Keratinocyte (primary cell): ENCODE results near the gene MBD3L1. TPM values are rescaled to one million over a fixed set of nuclear protein-coding genes. Genes with fewer than 3 reads are reported as not detected.

Source experiments
- DNase-seq: peaks from one replicate; pipeline ENCODE4 v3.0.0-alpha.2; 2011; ENCODE audit warnings: low read depth, missing footprints, low spot score
- FAIRE-seq: peaks from 2 replicates; lab custom pipeline; 2011; peaks lifted over from hg19 to GRCh38; lab: Jason Lieb, UNC
- H2AFZ ChIP-seq: 2 replicates; pipeline ENCODE4 v1.6.0; 2012; ENCODE audit warnings: low read length, control low read depth, inconsistent platforms; ENCODE audit not compliant: control insufficient read depth
- H3K27ac ChIP-seq: 2 replicates; pipeline ENCODE4 v1.5.1; 2011; ENCODE audit warnings: low read length; ENCODE audit not compliant: control insufficient read depth, insufficient read depth
- H3K27me3 ChIP-seq: 3 replicates; pipeline ENCODE4 v1.6.0; 2011; ENCODE audit warnings: low read length; ENCODE audit not compliant: control insufficient read depth, insufficient read depth; ENCODE audit errors: extremely low read depth
- H3K36me3 ChIP-seq, 2 experiments: 2 replicates in 1 of 2; 3 replicates in 1 of 2; pipeline ENCODE4 v1.5.1; 2011; ENCODE audit warnings: low read length in 2 of 2, mild to moderate bottlenecking in 1 of 2; ENCODE audit not compliant: control insufficient read depth in 2 of 2, insufficient read depth in 2 of 2; ENCODE audit errors: extremely low read depth in 1 of 2
- H3K4me1 ChIP-seq: 3 replicates; pipeline ENCODE4 v1.5.1; 2011; ENCODE audit warnings: low read length; ENCODE audit not compliant: control insufficient read depth, insufficient read depth; ENCODE audit errors: extremely low read depth
- H3K4me2 ChIP-seq: 3 replicates; pipeline ENCODE4 v1.6.0; 2011; ENCODE audit warnings: low read depth, low read length; ENCODE audit not compliant: control insufficient read depth, insufficient read depth; ENCODE audit errors: extremely low read depth
- H3K4me3 ChIP-seq, 3 experiments: fragments of 200-600 bp in 1 of 3; sonication (generic) in 1 of 3; 2 replicates in 2 of 3; 3 replicates in 1 of 3; pipeline ENCODE4 v1.5.1; 2011 to 2016; ENCODE audit warnings: low read length in 3 of 3, mild to moderate bottlenecking in 3 of 3, control low read depth in 2 of 3, inconsistent platforms in 1 of 3, low read depth in 1 of 3, mixed read lengths in 1 of 3, mixed run types in 1 of 3, moderate library complexity in 1 of 3; ENCODE audit not compliant: control insufficient read depth in 2 of 3, insufficient read depth in 2 of 3; ENCODE audit errors: extremely low read depth in 1 of 3
- H3K79me2 ChIP-seq: 2 replicates; pipeline ENCODE4 v1.6.0; 2012; ENCODE audit warnings: low read length; ENCODE audit not compliant: control insufficient read depth, insufficient read depth
- H3K9ac ChIP-seq: 3 replicates; pipeline ENCODE4 v1.6.0; 2011; ENCODE audit warnings: low read length; ENCODE audit not compliant: control insufficient read depth, insufficient read depth; ENCODE audit errors: extremely low read depth
- H3K9me1 ChIP-seq: 3 replicates; pipeline ENCODE4 v1.6.0; 2011; ENCODE audit warnings: low read length; ENCODE audit not compliant: control insufficient read depth, insufficient read depth; ENCODE audit errors: extremely low read depth
- H3K9me3 ChIP-seq: 2 replicates; pipeline ENCODE4 v1.5.1; 2012; ENCODE audit warnings: low read depth, low read length; ENCODE audit not compliant: control insufficient read depth
- H4K20me1 ChIP-seq: 3 replicates; pipeline ENCODE4 v1.6.0; 2011; ENCODE audit warnings: low read length; ENCODE audit not compliant: control insufficient read depth, insufficient read depth; ENCODE audit errors: extremely low read depth
- EZH2 ChIP-seq: IDR thresholded peaks from one replicate; pipeline ENCODE4 v1.6.1; 2012; ENCODE audit warnings: inconsistent platforms, mild to moderate bottlenecking, low read length, moderate library complexity
- dilution Hi-C: fragments of 300-500 bp; cut with MboI; formaldehyde crosslinking; loops from one replicate; pipeline ENCODE4 v1.7.0; 2020; ENCODE audit warnings: low sequenced_read_pairs; ENCODE audit not compliant: extremely low pct_ligation_motif_present
- polyA plus RNA-seq, 5 experiments: library from polyadenylated mRNA; depleted of rRNA in 3 of 5; stranded (reverse) in 3 of 5; stranded (forward) in 1 of 5; unstranded in 1 of 5; fragments of >200 nt; gene quantifications; 1 replicate in 1 of 5; 2 replicates in 3 of 5; 3 replicates in 1 of 5; pipeline versions ENCODE4 v1.2.1 to v1.2.3, GENCODE V29; 2011 to 2012; ENCODE audit warnings: missing spikeins in 2 of 5, low read depth in 1 of 5, low replicate concordance in 1 of 5
- TF ChIP-seq, protein P1 (sequence below), 3 experiments: IDR thresholded peaks in 1 of 3; conservative IDR thresholded peaks in 1 of 3; optimal IDR thresholded peaks in 1 of 3; 2 replicates in 2 of 3; 3 replicates in 1 of 3; pipeline versions ENCODE3 to v1.5.1; 2011; ENCODE audit warnings: low read length in 3 of 3, mild to moderate bottlenecking in 3 of 3, moderate library complexity in 2 of 3, control low read depth in 1 of 3, inconsistent platforms in 1 of 3; ENCODE audit not compliant: insufficient read depth in 2 of 3; ENCODE audit errors: extremely low read depth in 1 of 3

MBD3L1 gene
- polyA plus RNA-seq, 1 donor (not counting 4 experiments of a cell fraction or from before 2014, with no cell fraction given) = not detected

DNA sequence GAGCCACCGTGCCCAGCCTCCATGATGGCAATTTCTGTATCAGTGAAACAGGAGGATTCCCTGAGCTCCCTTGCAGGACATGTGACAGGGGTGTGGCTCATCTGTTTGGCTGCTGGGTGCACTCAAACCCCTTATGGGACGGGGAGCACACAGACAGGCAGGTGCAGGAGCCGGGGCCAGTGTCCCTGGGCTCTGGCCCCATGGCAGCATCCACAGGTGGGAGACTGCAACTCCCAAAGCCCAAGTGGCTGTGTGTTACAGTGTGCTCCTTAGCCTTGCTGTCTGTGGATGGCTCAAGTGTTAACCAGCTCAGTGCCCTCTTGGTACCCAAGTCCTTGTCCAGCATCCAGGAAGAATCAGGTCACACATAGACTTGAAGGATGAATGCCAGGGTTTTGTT is 14.6 kb downstream of the MBD3L1 start:
- Histone ChIP-seq H3K9me3 (peaks cover 2% of the 10 kb centered on the region), H3K9ac (no peak overlapping the region), H4K20me1 (no peaks in the 10 kb centered on the region), H3K9me1 (no peaks in the 10 kb centered on the region), H3K27ac (no peak overlapping the region), H3K36me3 (no peaks in the 10 kb centered on the region), H3K4me3 (no peak overlapping the region), H3K4me2 (no peak overlapping the region), H2AFZ (no peak overlapping the region), H3K4me1 (no peaks in the 10 kb centered on the region), H3K27me3 (no peaks in the 10 kb centered on the region), H3K79me2 (no peaks in the 10 kb centered on the region)
- no peak for FAIRE-seq
- no peak for TF ChIP-seq EZH2
- TF ChIP-seq, protein P1, sequence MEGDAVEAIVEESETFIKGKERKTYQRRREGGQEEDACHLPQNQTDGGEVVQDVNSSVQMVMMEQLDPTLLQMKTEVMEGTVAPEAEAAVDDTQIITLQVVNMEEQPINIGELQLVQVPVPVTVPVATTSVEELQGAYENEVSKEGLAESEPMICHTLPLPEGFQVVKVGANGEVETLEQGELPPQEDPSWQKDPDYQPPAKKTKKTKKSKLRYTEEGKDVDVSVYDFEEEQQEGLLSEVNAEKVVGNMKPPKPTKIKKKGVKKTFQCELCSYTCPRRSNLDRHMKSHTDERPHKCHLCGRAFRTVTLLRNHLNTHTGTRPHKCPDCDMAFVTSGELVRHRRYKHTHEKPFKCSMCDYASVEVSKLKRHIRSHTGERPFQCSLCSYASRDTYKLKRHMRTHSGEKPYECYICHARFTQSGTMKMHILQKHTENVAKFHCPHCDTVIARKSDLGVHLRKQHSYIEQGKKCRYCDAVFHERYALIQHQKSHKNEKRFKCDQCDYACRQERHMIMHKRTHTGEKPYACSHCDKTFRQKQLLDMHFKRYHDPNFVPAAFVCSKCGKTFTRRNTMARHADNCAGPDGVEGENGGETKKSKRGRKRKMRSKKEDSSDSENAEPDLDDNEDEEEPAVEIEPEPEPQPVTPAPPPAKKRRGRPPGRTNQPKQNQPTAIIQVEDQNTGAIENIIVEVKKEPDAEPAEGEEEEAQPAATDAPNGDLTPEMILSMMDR (optimal IDR thresholded peaks at IDR 0.05 in 1 of 3, IDR thresholded peaks at IDR 0.05 in 1 of 3, conservative IDR thresholded peaks at IDR 0.05 in 1 of 3; ENCODE audit: extremely low read depth in 1 of 3, insufficient read depth in 2 of 3, low read length in 3 of 3) = no peak
- dilution Hi-C loops = no loop called here
- DNase-seq = no peak

DNA sequence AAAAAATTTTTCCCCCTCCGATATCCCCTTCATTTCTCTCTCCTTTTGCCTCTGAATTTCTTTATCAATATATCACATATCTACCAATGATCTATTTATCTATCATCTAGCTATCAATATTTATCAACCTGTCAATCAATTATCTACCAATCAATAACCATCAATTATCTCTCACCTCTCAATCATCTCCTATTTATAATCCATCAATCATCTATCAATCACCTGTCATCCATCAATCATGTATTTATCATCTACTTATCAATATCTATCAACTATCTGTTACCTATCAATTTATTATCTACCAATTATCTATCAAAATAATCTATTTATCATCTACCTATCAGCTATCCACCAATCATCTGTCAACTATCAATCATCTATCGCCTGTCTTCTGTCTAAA is 17.1 kb downstream of the MBD3L1 start:
- no peak for TF ChIP-seq EZH2
- TF ChIP-seq, protein P1 (optimal IDR thresholded peaks at IDR 0.05 in 1 of 3, IDR thresholded peaks at IDR 0.05 in 1 of 3, conservative IDR thresholded peaks at IDR 0.05 in 1 of 3; ENCODE audit: extremely low read depth in 1 of 3, insufficient read depth in 2 of 3, low read length in 3 of 3) = no peak
- DNase-seq (no peak), FAIRE-seq (no peak)
- Histone ChIP-seq H3K4me3 (no peak overlapping the region), H3K27ac (no peak overlapping the region), H3K4me2 (no peak overlapping the region), H3K4me1 (no peaks in the 10 kb centered on the region), H2AFZ (no peak overlapping the region), H3K9me3 (peaks cover 2% of the 10 kb centered on the region), H4K20me1 (no peaks in the 10 kb centered on the region), H3K9ac (no peak overlapping the region), H3K9me1 (no peaks in the 10 kb centered on the region), H3K27me3 (no peaks in the 10 kb centered on the region), H3K36me3 (no peaks in the 10 kb centered on the region), H3K79me2 (no peaks in the 10 kb centered on the region)
- dilution Hi-C loops = no loop called here
